WTC11 (cell line): ENCODE data around the gene CCDC85A. TPM values are rescaled to one million over a fixed set of nuclear protein-coding genes. Genes with fewer than 3 reads are reported as not detected.
"Not testable (repeated sequence)": the region's sequence is repeated elsewhere in the genome, so short reads cannot be mapped to it uniquely, and the experiment has no call there.

Experiments
- ATAC-seq: fragments of 200-7000 bp; cut with Tn5 transposase; 2 replicates; pipeline ENCODE4 v1.10.0; 2021; ENCODE audit warnings: mild to moderate bottlenecking, moderate library complexity
- CTCF ChIA-PET: fragments of 300-600 bp; sonication (Branson Sonifier 250); formaldehyde crosslinking; loops from one replicate; lab custom pipeline; 2021; ENCODE audit warnings: antibody characterized with exemption; lab: Charles Lee
- POLR2A ChIA-PET: fragments of 350-600 bp; sonication (Branson Sonifier 250); formaldehyde crosslinking; loops from one replicate; lab custom pipeline; 2021; ENCODE audit warnings: antibody characterized with exemption; lab: Charles Lee
- DNase-seq: peaks from one replicate; pipeline ENCODE4 v3.0.0; 2021; ENCODE audit warnings: low spot score
- H3K27ac Mint-ChIP-seq: 2 replicates; pipeline ENCODE4 v1.8.0; 2021; ENCODE audit warnings: mixed read lengths
- H3K27me3 Mint-ChIP-seq: 2 replicates; pipeline ENCODE4 v1.8.0; 2021; ENCODE audit warnings: low read depth, mild to moderate bottlenecking, moderate library complexity, mixed read lengths
- H3K36me3 Mint-ChIP-seq: 2 replicates; pipeline ENCODE4 v1.8.0; 2021; ENCODE audit warnings: mixed read lengths
- H3K4me1 Mint-ChIP-seq: 2 replicates; pipeline ENCODE4 v1.8.0; 2022; ENCODE audit warnings: mixed read lengths
- H3K4me3 Mint-ChIP-seq: 2 replicates; pipeline ENCODE4 v1.8.0; 2021; ENCODE audit warnings: mild to moderate bottlenecking, moderate library complexity, mixed read lengths
- H3K9me3 Mint-ChIP-seq: 2 replicates; pipeline ENCODE4 v1.8.0; 2021; ENCODE audit warnings: mixed read lengths
- EMX1 ChIP-seq: fragments of 250-450 bp; sonication (Bioruptor Pico); IDR thresholded peaks from 2 replicates; pipeline ENCODE4 v1.8.0; 2021; ENCODE audit warnings: mild to moderate bottlenecking
- FOXJ3 ChIP-seq: sonication (generic); formaldehyde crosslinking; IDR thresholded peaks from 2 replicates; pipeline ENCODE4 v1.9.0; 2021; ENCODE audit warnings: missing genetic modification reagents, mild to moderate bottlenecking, borderline replicate concordance
- FOXK1 ChIP-seq: sonication (generic); formaldehyde crosslinking; IDR thresholded peaks from 2 replicates; pipeline ENCODE4 v1.8.0; 2022; ENCODE audit warnings: mild to moderate bottlenecking, moderate library complexity, missing genetic modification reagents
- TEAD4 ChIP-seq: sonication (generic); formaldehyde crosslinking; IDR thresholded peaks from 2 replicates; pipeline ENCODE4 v1.8.0; 2022; ENCODE audit warnings: mild to moderate bottlenecking, missing genetic modification reagents
- ZNF121 ChIP-seq: sonication (generic); formaldehyde crosslinking; IDR thresholded peaks from 2 replicates; pipeline ENCODE4 v1.8.0; 2023; ENCODE audit warnings: missing genetic modification reagents
- ZNF138 ChIP-seq: sonication (generic); formaldehyde crosslinking; conservative IDR thresholded peaks from 2 replicates; pipeline ENCODE4 v1.8.1; 2022; ENCODE audit warnings: mild to moderate bottlenecking, moderate library complexity, missing genetic modification reagents
- total RNA-seq: library from RNA; stranded (reverse); gene quantifications from 3 replicates; pipeline ENCODE4 v1.2.3, GENCODE V29; 2021
- TF ChIP-seq, protein P1 (sequence below): sonication (generic); formaldehyde crosslinking; IDR thresholded peaks from 2 replicates; pipeline ENCODE4 v1.8.0; 2022; ENCODE audit warnings: mild to moderate bottlenecking, missing genetic modification reagents
- TF ChIP-seq, protein P2 (sequence below): fragments of 250-450 bp; sonication (Bioruptor Pico); IDR thresholded peaks from 2 replicates; pipeline ENCODE4 v2.1.2; 2022; ENCODE audit warnings: mild to moderate bottlenecking, moderate library complexity
- TF ChIP-seq, protein P3 (sequence below): sonication (generic); formaldehyde crosslinking; IDR thresholded peaks from 2 replicates; pipeline ENCODE4 v1.8.0; 2023; ENCODE audit warnings: missing genetic modification reagents, mild to moderate bottlenecking, borderline replicate concordance
- TF ChIP-seq, protein P4 (sequence below): fragments of 250-450 bp; sonication (Bioruptor Pico); IDR thresholded peaks from 2 replicates; pipeline ENCODE4 v1.9.0; 2021; ENCODE audit warnings: mild to moderate bottlenecking
- TF ChIP-seq, protein P5 (sequence below): fragments of 200-600 bp; IDR thresholded peaks from 2 replicates; pipeline ENCODE4 v1.8.0; 2022; ENCODE audit warnings: antibody characterized with exemption
- TF ChIP-seq, protein P6 (sequence below): fragments of 250-450 bp; sonication (Bioruptor Pico); IDR thresholded peaks from 2 replicates; pipeline ENCODE4 v1.8.0; 2021; ENCODE audit warnings: mild to moderate bottlenecking

The CCDC85A gene
- total RNA-seq, 1 experiment from 2014 or later: 0.22 TPM

DNA sequence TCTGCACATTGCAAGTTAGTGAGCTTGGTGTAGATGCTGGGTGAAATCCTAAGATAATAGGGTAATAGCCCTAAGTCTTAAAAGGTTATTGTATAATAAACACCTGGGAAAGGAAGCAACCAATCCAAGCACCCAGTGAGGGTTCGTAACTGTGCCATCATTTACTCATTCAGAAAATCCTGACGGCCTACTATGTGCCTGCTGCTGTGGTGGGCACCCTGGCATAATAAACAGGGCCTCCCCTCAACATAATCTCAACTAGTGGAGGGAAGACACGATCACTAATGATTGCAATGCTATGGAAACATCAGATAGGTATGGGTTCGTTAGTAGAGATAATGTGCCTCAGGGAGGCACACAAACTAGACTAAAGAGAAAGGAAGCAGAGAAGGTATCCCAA is 48.9 kb upstream of the CCDC85A start:
- no peak for ATAC-seq
- peaks cover 4% of the 10 kb centered on the region; the same call in 1 of the 2 replicates for H3K4me1 Mint-ChIP-seq
- ChIA-PET CTCF (interaction anchor here (1.5 kb wide), 1 partner anchor 49 kb away, joined by 3 read pairs; the partner anchor contains the start of gene CCDC85A), POLR2A (no interaction called here)
- H3K36me3 Mint-ChIP-seq: peaks cover 15% of the 10 kb centered on the region
- peaks cover 18% of the 10 kb centered on the region for H3K9me3 Mint-ChIP-seq
- H3K27ac Mint-ChIP-seq: no peak overlapping the region
- no peaks in the 10 kb centered on the region for H3K27me3 Mint-ChIP-seq
- no peak for DNase-seq
- H3K4me3 Mint-ChIP-seq: no peak overlapping the region
- TF ChIP-seq TEAD4 (CRISPR knock-in tag): no peak
- TF ChIP-seq, protein P1, sequence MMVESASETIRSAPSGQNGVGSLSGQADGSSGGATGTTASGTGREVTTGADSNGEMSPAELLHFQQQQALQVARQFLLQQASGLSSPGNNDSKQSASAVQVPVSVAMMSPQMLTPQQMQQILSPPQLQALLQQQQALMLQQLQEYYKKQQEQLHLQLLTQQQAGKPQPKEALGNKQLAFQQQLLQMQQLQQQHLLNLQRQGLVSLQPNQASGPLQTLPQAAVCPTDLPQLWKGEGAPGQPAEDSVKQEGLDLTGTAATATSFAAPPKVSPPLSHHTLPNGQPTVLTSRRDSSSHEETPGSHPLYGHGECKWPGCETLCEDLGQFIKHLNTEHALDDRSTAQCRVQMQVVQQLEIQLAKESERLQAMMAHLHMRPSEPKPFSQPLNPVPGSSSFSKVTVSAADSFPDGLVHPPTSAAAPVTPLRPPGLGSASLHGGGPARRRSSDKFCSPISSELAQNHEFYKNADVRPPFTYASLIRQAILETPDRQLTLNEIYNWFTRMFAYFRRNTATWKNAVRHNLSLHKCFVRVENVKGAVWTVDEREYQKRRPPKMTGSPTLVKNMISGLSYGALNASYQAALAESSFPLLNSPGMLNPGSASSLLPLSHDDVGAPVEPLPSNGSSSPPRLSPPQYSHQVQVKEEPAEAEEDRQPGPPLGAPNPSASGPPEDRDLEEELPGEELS (CRISPR knock-in tag): no peak
- TF ChIP-seq, protein P2, sequence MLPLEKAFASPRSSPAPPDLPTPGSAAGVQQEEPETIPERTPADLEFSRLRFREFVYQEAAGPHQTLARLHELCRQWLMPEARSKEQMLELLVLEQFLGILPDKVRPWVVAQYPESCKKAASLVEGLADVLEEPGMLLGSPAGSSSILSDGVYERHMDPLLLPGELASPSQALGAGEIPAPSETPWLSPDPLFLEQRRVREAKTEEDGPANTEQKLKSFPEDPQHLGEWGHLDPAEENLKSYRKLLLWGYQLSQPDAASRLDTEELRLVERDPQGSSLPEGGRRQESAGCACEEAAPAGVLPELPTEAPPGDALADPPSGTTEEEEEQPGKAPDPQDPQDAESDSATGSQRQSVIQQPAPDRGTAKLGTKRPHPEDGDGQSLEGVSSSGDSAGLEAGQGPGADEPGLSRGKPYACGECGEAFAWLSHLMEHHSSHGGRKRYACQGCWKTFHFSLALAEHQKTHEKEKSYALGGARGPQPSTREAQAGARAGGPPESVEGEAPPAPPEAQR: no peak
- TF ChIP-seq, protein P3, sequence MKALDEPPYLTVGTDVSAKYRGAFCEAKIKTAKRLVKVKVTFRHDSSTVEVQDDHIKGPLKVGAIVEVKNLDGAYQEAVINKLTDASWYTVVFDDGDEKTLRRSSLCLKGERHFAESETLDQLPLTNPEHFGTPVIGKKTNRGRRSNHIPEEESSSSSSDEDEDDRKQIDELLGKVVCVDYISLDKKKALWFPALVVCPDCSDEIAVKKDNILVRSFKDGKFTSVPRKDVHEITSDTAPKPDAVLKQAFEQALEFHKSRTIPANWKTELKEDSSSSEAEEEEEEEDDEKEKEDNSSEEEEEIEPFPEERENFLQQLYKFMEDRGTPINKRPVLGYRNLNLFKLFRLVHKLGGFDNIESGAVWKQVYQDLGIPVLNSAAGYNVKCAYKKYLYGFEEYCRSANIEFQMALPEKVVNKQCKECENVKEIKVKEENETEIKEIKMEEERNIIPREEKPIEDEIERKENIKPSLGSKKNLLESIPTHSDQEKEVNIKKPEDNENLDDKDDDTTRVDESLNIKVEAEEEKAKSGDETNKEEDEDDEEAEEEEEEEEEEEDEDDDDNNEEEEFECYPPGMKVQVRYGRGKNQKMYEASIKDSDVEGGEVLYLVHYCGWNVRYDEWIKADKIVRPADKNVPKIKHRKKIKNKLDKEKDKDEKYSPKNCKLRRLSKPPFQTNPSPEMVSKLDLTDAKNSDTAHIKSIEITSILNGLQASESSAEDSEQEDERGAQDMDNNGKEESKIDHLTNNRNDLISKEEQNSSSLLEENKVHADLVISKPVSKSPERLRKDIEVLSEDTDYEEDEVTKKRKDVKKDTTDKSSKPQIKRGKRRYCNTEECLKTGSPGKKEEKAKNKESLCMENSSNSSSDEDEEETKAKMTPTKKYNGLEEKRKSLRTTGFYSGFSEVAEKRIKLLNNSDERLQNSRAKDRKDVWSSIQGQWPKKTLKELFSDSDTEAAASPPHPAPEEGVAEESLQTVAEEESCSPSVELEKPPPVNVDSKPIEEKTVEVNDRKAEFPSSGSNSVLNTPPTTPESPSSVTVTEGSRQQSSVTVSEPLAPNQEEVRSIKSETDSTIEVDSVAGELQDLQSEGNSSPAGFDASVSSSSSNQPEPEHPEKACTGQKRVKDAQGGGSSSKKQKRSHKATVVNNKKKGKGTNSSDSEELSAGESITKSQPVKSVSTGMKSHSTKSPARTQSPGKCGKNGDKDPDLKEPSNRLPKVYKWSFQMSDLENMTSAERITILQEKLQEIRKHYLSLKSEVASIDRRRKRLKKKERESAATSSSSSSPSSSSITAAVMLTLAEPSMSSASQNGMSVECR: no peak
- TF ChIP-seq, protein P4, sequence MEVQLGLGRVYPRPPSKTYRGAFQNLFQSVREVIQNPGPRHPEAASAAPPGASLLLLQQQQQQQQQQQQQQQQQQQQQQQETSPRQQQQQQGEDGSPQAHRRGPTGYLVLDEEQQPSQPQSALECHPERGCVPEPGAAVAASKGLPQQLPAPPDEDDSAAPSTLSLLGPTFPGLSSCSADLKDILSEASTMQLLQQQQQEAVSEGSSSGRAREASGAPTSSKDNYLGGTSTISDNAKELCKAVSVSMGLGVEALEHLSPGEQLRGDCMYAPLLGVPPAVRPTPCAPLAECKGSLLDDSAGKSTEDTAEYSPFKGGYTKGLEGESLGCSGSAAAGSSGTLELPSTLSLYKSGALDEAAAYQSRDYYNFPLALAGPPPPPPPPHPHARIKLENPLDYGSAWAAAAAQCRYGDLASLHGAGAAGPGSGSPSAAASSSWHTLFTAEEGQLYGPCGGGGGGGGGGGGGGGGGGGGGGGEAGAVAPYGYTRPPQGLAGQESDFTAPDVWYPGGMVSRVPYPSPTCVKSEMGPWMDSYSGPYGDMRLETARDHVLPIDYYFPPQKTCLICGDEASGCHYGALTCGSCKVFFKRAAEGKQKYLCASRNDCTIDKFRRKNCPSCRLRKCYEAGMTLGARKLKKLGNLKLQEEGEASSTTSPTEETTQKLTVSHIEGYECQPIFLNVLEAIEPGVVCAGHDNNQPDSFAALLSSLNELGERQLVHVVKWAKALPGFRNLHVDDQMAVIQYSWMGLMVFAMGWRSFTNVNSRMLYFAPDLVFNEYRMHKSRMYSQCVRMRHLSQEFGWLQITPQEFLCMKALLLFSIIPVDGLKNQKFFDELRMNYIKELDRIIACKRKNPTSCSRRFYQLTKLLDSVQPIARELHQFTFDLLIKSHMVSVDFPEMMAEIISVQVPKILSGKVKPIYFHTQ (CRISPR knock-in tag): no peak
- TF ChIP-seq, protein P5, sequence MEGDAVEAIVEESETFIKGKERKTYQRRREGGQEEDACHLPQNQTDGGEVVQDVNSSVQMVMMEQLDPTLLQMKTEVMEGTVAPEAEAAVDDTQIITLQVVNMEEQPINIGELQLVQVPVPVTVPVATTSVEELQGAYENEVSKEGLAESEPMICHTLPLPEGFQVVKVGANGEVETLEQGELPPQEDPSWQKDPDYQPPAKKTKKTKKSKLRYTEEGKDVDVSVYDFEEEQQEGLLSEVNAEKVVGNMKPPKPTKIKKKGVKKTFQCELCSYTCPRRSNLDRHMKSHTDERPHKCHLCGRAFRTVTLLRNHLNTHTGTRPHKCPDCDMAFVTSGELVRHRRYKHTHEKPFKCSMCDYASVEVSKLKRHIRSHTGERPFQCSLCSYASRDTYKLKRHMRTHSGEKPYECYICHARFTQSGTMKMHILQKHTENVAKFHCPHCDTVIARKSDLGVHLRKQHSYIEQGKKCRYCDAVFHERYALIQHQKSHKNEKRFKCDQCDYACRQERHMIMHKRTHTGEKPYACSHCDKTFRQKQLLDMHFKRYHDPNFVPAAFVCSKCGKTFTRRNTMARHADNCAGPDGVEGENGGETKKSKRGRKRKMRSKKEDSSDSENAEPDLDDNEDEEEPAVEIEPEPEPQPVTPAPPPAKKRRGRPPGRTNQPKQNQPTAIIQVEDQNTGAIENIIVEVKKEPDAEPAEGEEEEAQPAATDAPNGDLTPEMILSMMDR: no peak
- no peak for TF ChIP-seq ZNF138 (CRISPR knock-in tag)
- no peak for TF ChIP-seq EMX1
- TF ChIP-seq, protein P6, sequence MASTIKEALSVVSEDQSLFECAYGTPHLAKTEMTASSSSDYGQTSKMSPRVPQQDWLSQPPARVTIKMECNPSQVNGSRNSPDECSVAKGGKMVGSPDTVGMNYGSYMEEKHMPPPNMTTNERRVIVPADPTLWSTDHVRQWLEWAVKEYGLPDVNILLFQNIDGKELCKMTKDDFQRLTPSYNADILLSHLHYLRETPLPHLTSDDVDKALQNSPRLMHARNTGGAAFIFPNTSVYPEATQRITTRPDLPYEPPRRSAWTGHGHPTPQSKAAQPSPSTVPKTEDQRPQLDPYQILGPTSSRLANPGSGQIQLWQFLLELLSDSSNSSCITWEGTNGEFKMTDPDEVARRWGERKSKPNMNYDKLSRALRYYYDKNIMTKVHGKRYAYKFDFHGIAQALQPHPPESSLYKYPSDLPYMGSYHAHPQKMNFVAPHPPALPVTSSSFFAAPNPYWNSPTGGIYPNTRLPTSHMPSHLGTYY (CRISPR knock-in tag): no peak
- TF ChIP-seq FOXJ3 (CRISPR knock-in tag): no peak
- no peak for TF ChIP-seq ZNF121
- no peak for TF ChIP-seq FOXK1 (CRISPR knock-in tag)

DNA sequence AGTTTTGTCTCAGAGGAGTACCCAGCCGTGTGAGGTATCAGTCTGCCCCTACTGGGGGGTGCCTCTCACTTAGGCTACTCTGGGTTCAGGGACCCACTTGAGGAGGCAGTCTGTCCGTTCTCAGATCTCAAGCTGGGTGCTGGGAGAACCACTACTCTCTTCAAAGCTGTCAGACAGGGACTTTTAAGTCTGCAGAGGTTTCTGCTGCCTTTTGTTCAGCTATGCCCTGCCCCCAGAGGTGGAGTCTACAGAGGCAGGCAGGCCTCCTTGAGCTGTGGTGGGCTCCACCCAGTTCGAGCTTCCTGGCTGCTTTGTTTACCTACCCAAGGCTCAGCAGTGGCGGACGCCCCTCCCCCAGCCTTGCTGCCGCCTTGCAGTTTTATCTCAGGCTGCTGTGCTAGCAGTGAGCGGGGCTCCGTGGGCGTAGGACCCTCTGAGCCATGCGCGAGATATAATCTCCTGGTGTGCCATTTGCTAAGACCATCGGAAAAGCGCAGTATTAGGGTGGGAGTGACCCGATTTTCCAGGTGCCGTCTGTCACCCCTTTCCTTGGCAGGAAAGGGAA is 41.2 kb upstream of the CCDC85A start:
- H3K4me3 Mint-ChIP-seq, DNase-seq, ATAC-seq, H3K27me3 Mint-ChIP-seq, POLR2A ChIA-PET, H3K4me1 Mint-ChIP-seq, H3K27ac Mint-ChIP-seq: not testable (repeated sequence)
- Mint-ChIP-seq H3K9me3 (peaks cover 39% of the 10 kb centered on the region), H3K36me3 (peaks cover 37% of the 10 kb centered on the region)
- CTCF ChIA-PET: interaction anchor here (1.4 kb wide), 1 partner anchor 12 kb away, joined by 3 read pairs; no protein-coding TSS in a partner anchor
